DND-41 (cell line): ENCODE data around the gene TAS2R19.

ENCODE experiments used
- ATAC-seq: fragments of 200-7000 bp; cut with Tn5 transposase; 3 replicates; pipeline ENCODE4 v1.9.1; 2021; ENCODE audit warnings: low read depth; ENCODE audit not compliant: insufficient read depth
- DNase-seq: peaks from one replicate; pipeline ENCODE4 v3.0.0-alpha.2; 2020
- H2AFZ ChIP-seq: 2 replicates; pipeline ENCODE4 v1.6.0; 2012; ENCODE audit warnings: low read depth, low read length
- H3K27ac ChIP-seq: 2 replicates; pipeline ENCODE4 v1.5.1; 2012; ENCODE audit warnings: low read length, inconsistent platforms
- H3K27me3 ChIP-seq: fragments of 200-600 bp; sonication (generic); 2 replicates; pipeline ENCODE4 v1.6.0; 2012; ENCODE audit warnings: low read length, mild to moderate bottlenecking, inconsistent platforms; ENCODE audit not compliant: insufficient read depth, poor library complexity
- H3K36me3 ChIP-seq: 2 replicates; pipeline ENCODE4 v1.5.1; 2012; ENCODE audit warnings: low read length, inconsistent platforms; ENCODE audit not compliant: insufficient read depth
- H3K4me1 ChIP-seq: 2 replicates; pipeline ENCODE4 v1.5.1; 2012; ENCODE audit warnings: mild to moderate bottlenecking, low read length; ENCODE audit not compliant: insufficient read depth
- H3K4me2 ChIP-seq: 2 replicates; pipeline ENCODE4 v1.6.0; 2012; ENCODE audit warnings: mild to moderate bottlenecking, moderate library complexity, low read length, inconsistent platforms; ENCODE audit not compliant: insufficient read depth
- H3K4me3 ChIP-seq, 2 experiments: fragments of 200-600 bp in 1 of 2; shearing (Covaris generic) in 1 of 2; 2 replicates each; pipeline ENCODE4 v1.5.1; 2012 to 2016; ENCODE audit warnings: inconsistent platforms in 2 of 2, low read length in 2 of 2, mild to moderate bottlenecking in 2 of 2, low read depth in 1 of 2, moderate library complexity in 1 of 2
- H3K79me2 ChIP-seq: 2 replicates; pipeline ENCODE4 v1.6.0; 2012; ENCODE audit warnings: low read length, inconsistent platforms; ENCODE audit not compliant: insufficient read depth
- H3K9ac ChIP-seq: 2 replicates; pipeline ENCODE4 v1.6.0; 2012; ENCODE audit warnings: low read depth, mild to moderate bottlenecking, inconsistent platforms, low read length, moderate library complexity
- H3K9me3 ChIP-seq: 2 replicates; pipeline ENCODE4 v1.5.1; 2012; ENCODE audit warnings: low read length, moderate library complexity, mild to moderate bottlenecking, inconsistent platforms; ENCODE audit not compliant: insufficient read depth, severe bottlenecking
- H4K20me1 ChIP-seq: 2 replicates; pipeline ENCODE4 v1.6.0; 2012; ENCODE audit warnings: low read length; ENCODE audit not compliant: insufficient read depth
- CTCF ChIP-seq: IDR thresholded peaks from 2 replicates; pipeline ENCODE4 v1.5.1; 2012; ENCODE audit warnings: borderline replicate concordance, low read length, moderate library complexity, mild to moderate bottlenecking; ENCODE audit not compliant: poor library complexity, severe bottlenecking; ENCODE audit errors: extremely low read depth
- EZH2 ChIP-seq: IDR thresholded peaks from 3 replicates; pipeline ENCODE4 v1.6.1; 2012; ENCODE audit warnings: borderline replicate concordance, low read depth, mild to moderate bottlenecking, moderate library complexity, low read length, inconsistent platforms; ENCODE audit not compliant: severe bottlenecking

Gene TAS2R19

GRCh38 chr12:10994307-10994706 is 28.1 kb downstream of the TAS2R19 start:
- DNase-seq (no peak), ATAC-seq (no peak)
- Histone ChIP-seq H3K27ac (no peak overlapping the region), H3K9ac (no peak overlapping the region), H3K9me3 (no peaks in the 10 kb centered on the region), H3K36me3 (peaks cover 19% of the 10 kb centered on the region; the same call in 1 of the 2 replicates), H3K27me3 (no peaks in the 10 kb centered on the region), H3K4me2 (no peak overlapping the region), H4K20me1 (no peaks in the 10 kb centered on the region), H2AFZ (no peak overlapping the region), H3K79me2 (no peaks in the 10 kb centered on the region), H3K4me1 (no peaks in the 10 kb centered on the region), H3K4me3 (no peak overlapping the region)
- TF ChIP-seq EZH2 (no peak), CTCF (no peak)

GRCh38 chr12:10989107-10989506 is 33.3 kb downstream of the TAS2R19 start:
- H3K4me3 ChIP-seq: no peak overlapping the region
- H3K79me2 ChIP-seq: no peaks in the 10 kb centered on the region
- ATAC-seq: no peak
- TF ChIP-seq EZH2: no peak
- no peak for TF ChIP-seq CTCF
- no peak overlapping the region for H3K4me2 ChIP-seq
- no peaks in the 10 kb centered on the region for H3K9me3 ChIP-seq
- peaks cover 10% of the 10 kb centered on the region; the same call in 1 of the 2 replicates for H3K36me3 ChIP-seq
- peaks cover 17% of the 10 kb centered on the region; the same call in 1 of the 2 replicates for H4K20me1 ChIP-seq
- no peak overlapping the region for H2AFZ ChIP-seq
- DNase-seq: no peak
- no peaks in the 10 kb centered on the region for H3K4me1 ChIP-seq
- H3K9ac ChIP-seq: no peak overlapping the region
- no peaks in the 10 kb centered on the region for H3K27me3 ChIP-seq
- no peak overlapping the region for H3K27ac ChIP-seq

GRCh38 chr12:10986812-10987211 is 35.6 kb downstream of the TAS2R19 start, which contains the start of gene TAS2R50:
Gene TAS2R50 (minus strand): TSS chr12:10986912. CDS start chr12:10986860, 52 bp downstream.
- ATAC-seq: no peak
- Histone ChIP-seq H3K9ac (no peak within 1 kb of the TSS), H4K20me1 (peaks cover 34% of the 10 kb centered on the region), H3K79me2 (no peaks in the 10 kb centered on the region), H3K27ac (no peak within 1 kb of the TSS), H3K36me3 (0 out of 2 replicates have a peak, but pooled peaks cover 5% of the 10 kb centered on the region), H3K4me2 (no peak within 1 kb of the TSS), H3K27me3 (no peaks in the 10 kb centered on the region), H3K4me3 (no peak within 1 kb of the TSS), H2AFZ (no peak within 1 kb of the TSS), H3K9me3 (no peaks in the 10 kb centered on the region), H3K4me1 (peaks cover 13% of the 10 kb centered on the region)
- TF ChIP-seq EZH2 (no peak), CTCF (no peak)
- DNase-seq: no peak
